B cell (primary cell): ENCODE results near the gene SIGLEC7. TPM values are rescaled to one million over a fixed set of nuclear protein-coding genes. Genes with fewer than 3 reads are reported as not detected.

Experiments used
- ATAC-seq: fragments of 200-7000 bp; cut with Tn5 transposase; one replicate; pipeline ENCODE4 v1.10.0; 2021; ENCODE audit warnings: low read depth, mild to moderate bottlenecking, moderate number of reproducible peaks, moderate library complexity
- CTCF ChIA-PET: fragments of 350-600 bp; sonication (Branson Sonifier 250); formaldehyde crosslinking; loops from one replicate; lab custom pipeline; 2021; ENCODE audit warnings: antibody characterized with exemption, inconsistent platforms; lab: Charles Lee
- POLR2A ChIA-PET: fragments of 350-600 bp; sonication (Branson Sonifier 250); formaldehyde crosslinking; loops from one replicate; lab custom pipeline; 2021; ENCODE audit warnings: antibody characterized with exemption; lab: Charles Lee
- DNase-seq: peaks from one replicate; pipeline ENCODE4 v3.0.0; 2013
- H2AFZ ChIP-seq: 2 replicates; pipeline ENCODE4 v1.6.1; 2012; ENCODE audit warnings: mild to moderate bottlenecking, low read depth, low read length; ENCODE audit not compliant: insufficient read depth, poor library complexity, severe bottlenecking
- H3K27ac ChIP-seq, 2 donors: 1 replicate in 1 of 2; 2 replicates in 1 of 2; pipeline ENCODE4 v1.5.1; 2012 to 2013; ENCODE audit warnings: low read length in 2 of 2, mild to moderate bottlenecking in 2 of 2, moderate library complexity in 1 of 2
- H3K27me3 ChIP-seq, 4 experiments: fragments of 200-600 bp in 1 of 4; sonication (generic) in 1 of 4; replicated peaks in 1 of 4; 1 replicate in 2 of 4; 2 replicates in 2 of 4; pipeline versions ENCODE4 v1.6.1 to v1.7.0; 2013 to 2016; ENCODE audit warnings: low read length in 3 of 4, mild to moderate bottlenecking in 2 of 4, mixed read lengths in 1 of 4, moderate library complexity in 1 of 4; ENCODE audit not compliant: insufficient read depth in 4 of 4, control insufficient read depth in 3 of 4; ENCODE audit errors: control extremely low read depth in 1 of 4
- H3K36me3 ChIP-seq, 2 experiments: replicated peaks in 1 of 2; 1 replicate in 1 of 2; 2 replicates in 1 of 2; pipeline versions ENCODE4 v1.6.1 to v1.7.1; 2013; ENCODE audit warnings: low read length in 1 of 2; ENCODE audit not compliant: insufficient read depth in 2 of 2, control insufficient read depth in 1 of 2; ENCODE audit errors: control extremely low read depth in 1 of 2, extremely low read depth in 1 of 2
- H3K4me1 ChIP-seq, 2 donors: fragments of 200-600 bp in 1 of 2; sonication (generic) in 1 of 2; 1 replicate in 1 of 2; 2 replicates in 1 of 2; pipeline versions ENCODE4 v1.5.1 to v1.6.1; 2013 to 2017; ENCODE audit warnings: low read length in 2 of 2; ENCODE audit not compliant: control insufficient read depth in 2 of 2, insufficient read depth in 2 of 2
- H3K4me2 ChIP-seq: replicated peaks from 2 replicates; pipeline ENCODE3; 2012; ENCODE audit warnings: mild to moderate bottlenecking, low read depth, low read length; ENCODE audit not compliant: poor library complexity, severe bottlenecking
- H3K4me3 ChIP-seq, 5 experiments: fragments of 200-600 bp in 1 of 5; sonication (generic) in 1 of 5; 1 replicate in 3 of 5; 2 replicates in 2 of 5; pipeline versions ENCODE4 v1.5.1 to v1.7.0; 2011 to 2016; ENCODE audit warnings: low read length in 4 of 5, mild to moderate bottlenecking in 4 of 5, low read depth in 2 of 5, control low read depth in 1 of 5, moderate library complexity in 1 of 5; ENCODE audit not compliant: insufficient read depth in 1 of 5; ENCODE audit errors: control extremely low read depth in 1 of 5, extremely low read depth in 1 of 5
- H3K79me2 ChIP-seq: fragments of 200-600 bp; sonication (generic); one replicate; pipeline ENCODE4 v1.6.0; 2016; ENCODE audit warnings: low read length; ENCODE audit not compliant: control insufficient read depth, insufficient read depth
- H3K9ac ChIP-seq: fragments of 200-600 bp; sonication (generic); 2 replicates; pipeline ENCODE4 v1.6.1; 2017; ENCODE audit warnings: mild to moderate bottlenecking, low read length, moderate library complexity
- H3K9me3 ChIP-seq, 3 donors: one replicate each; pipeline versions ENCODE4 v1.6.1 to v1.7.1; 2013; ENCODE audit warnings: low read length in 2 of 3; ENCODE audit not compliant: control insufficient read depth in 2 of 3, insufficient read depth in 1 of 3; ENCODE audit errors: control extremely low read depth in 1 of 3
- H4K20me1 ChIP-seq: 2 replicates; pipeline ENCODE4 v1.6.0; 2012; ENCODE audit warnings: mild to moderate bottlenecking, low read length; ENCODE audit not compliant: insufficient read depth, control insufficient read depth, poor library complexity, severe bottlenecking
- H3K27ac Mint-ChIP-seq: one replicate; pipeline ENCODE4 v1.8.0; 2021; ENCODE audit warnings: mixed read lengths
- H3K27me3 Mint-ChIP-seq: one replicate; pipeline ENCODE4 v1.8.0; 2021; ENCODE audit warnings: mixed read lengths
- H3K4me1 Mint-ChIP-seq: one replicate; pipeline ENCODE4 v1.8.0; 2021; ENCODE audit warnings: mixed read lengths
- H3K4me3 Mint-ChIP-seq: one replicate; pipeline ENCODE4 v1.8.0; 2021; ENCODE audit warnings: mixed read lengths
- H3K9me3 Mint-ChIP-seq: one replicate; pipeline ENCODE4 v1.8.0; 2022; ENCODE audit warnings: mixed read lengths; ENCODE audit not compliant: insufficient read depth
- EZH2 ChIP-seq: IDR thresholded peaks from 2 replicates; pipeline ENCODE4 v1.6.1; 2012; ENCODE audit warnings: borderline replicate concordance, low read depth, mild to moderate bottlenecking, moderate library complexity, low read length; ENCODE audit not compliant: insufficient read depth, poor library complexity, severe bottlenecking
- WGBS: methylation state at CpG from one replicate; pipeline ENCODE4 v1.1.5; 2013; ENCODE audit warnings: missing lambda C conversion rate; ENCODE audit not compliant: insufficient coverage; 5-methylcytosine and 5-hydroxymethylcytosine counted together
- intact Hi-C: fragments of 100-400 bp; cut with micrococcal nuclease; formaldehyde crosslinking; loops from one replicate; pipeline ENCODE4 v1.10.0; 2022
- polyA plus RNA-seq: library from polyadenylated mRNA; depleted of rRNA; stranded (reverse); fragments of >200 nt; gene quantifications from 2 replicates; pipeline ENCODE4 v1.2.3, GENCODE V29; 2012
- total RNA-seq, 2 donors: library from RNA; stranded (reverse); fragments of 120-200 nt in 1 of 2; gene quantifications; 1 replicate in 1 of 2; 2 replicates in 1 of 2; pipeline versions ENCODE4 v1.2.3 to v1.2.4, GENCODE V29; 2013 to 2022
- TF ChIP-seq, protein P1 (sequence below): fragments of 200-600 bp; IDR thresholded peaks from one replicate; pipeline ENCODE4 v1.8.0; 2022; ENCODE audit warnings: antibody characterized with exemption, mild to moderate bottlenecking

Gene SIGLEC7
- total and polyA plus RNA-seq, 2 donors (not counting 1 experiment from before 2014, with no cell fraction given), result 0.52 TPM; not detected in 1

DNA sequence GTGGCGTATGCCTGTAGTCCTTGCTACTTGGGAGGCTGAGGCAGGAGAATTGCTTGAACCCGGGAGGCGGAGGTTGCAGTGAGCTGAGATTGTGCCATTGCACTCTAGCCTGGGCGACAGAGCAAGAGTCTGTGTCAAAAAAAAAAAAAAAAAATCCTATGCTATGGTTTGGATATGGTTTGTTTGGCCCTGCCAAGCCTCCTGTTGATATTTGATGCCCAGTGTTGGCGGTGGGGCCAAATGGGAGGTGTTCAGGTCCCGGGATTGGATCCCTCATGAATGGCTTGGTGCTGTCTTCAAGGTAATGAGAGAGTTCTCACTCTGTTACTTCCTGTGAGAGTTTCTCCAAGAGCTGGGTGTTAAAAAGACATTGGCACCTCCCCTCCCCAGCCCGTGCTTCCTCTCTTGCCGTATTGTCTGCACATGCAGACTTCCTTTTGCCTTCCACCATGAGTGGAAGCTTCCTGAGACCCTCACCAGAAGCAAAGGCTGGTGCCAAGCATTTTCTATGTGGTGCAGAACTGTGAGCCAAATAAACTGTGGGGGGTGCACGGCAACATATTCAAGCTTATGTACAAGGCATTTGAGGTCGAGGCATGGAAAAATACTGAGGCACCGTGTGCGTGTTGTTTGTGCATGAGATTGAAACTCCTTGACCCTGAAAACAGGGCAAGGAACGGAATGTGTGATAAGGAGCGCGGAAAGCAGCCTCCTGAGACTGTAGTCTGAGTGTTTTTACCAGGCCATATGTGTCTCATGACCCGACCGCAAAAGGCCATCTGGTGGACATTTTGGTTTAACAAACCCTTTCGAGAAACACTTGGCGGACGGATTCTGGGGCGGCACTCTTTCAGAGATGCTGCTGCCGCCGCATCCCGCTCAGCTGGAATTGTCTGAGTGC is 10.1 kb upstream of the SIGLEC7 start:
- WGBS, result 44% methylated on average over 20 of the region's 24 CpGs
- peaks cover 0 to 4% of the 10 kb centered on the region in 2 donors for H3K4me1 ChIP-seq
- no peaks in the 10 kb centered on the region for H3K79me2 ChIP-seq
- no peaks in the 10 kb centered on the region for H4K20me1 ChIP-seq
- ATAC-seq, result no peak
- peaks cover 3% of the 10 kb centered on the region for H3K4me1 Mint-ChIP-seq
- peaks cover 0 to 6% (median 0%) of the 10 kb centered on the region in 3 donors for H3K9me3 ChIP-seq
- CTCF ChIA-PET, result no interaction called here
- intact Hi-C loops, result no loop called here
- no peak overlapping the region for H3K27ac Mint-ChIP-seq
- H3K4me3 Mint-ChIP-seq, result no peak overlapping the region
- H3K27me3 Mint-ChIP-seq, result peaks cover 52% of the 10 kb centered on the region
- H3K4me3 ChIP-seq, result no peak overlapping the region
- no peaks in the 10 kb centered on the region for H3K9me3 Mint-ChIP-seq
- H3K9ac ChIP-seq, result peak overlapping the region; percentile 4
- peak overlapping the region; percentile 22 for H2AFZ ChIP-seq
- TF ChIP-seq EZH2, result no peak
- TF ChIP-seq, protein P1, sequence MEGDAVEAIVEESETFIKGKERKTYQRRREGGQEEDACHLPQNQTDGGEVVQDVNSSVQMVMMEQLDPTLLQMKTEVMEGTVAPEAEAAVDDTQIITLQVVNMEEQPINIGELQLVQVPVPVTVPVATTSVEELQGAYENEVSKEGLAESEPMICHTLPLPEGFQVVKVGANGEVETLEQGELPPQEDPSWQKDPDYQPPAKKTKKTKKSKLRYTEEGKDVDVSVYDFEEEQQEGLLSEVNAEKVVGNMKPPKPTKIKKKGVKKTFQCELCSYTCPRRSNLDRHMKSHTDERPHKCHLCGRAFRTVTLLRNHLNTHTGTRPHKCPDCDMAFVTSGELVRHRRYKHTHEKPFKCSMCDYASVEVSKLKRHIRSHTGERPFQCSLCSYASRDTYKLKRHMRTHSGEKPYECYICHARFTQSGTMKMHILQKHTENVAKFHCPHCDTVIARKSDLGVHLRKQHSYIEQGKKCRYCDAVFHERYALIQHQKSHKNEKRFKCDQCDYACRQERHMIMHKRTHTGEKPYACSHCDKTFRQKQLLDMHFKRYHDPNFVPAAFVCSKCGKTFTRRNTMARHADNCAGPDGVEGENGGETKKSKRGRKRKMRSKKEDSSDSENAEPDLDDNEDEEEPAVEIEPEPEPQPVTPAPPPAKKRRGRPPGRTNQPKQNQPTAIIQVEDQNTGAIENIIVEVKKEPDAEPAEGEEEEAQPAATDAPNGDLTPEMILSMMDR, result no peak
- no peak overlapping the region for H3K27ac ChIP-seq
- H3K4me2 ChIP-seq, result peak overlapping the region; percentile 8
- POLR2A ChIA-PET, result no interaction called here
- H3K27me3 ChIP-seq, result peaks cover 0 to 26% (median 4%) of the 10 kb centered on the region in 4 experiments
- no peaks in the 10 kb centered on the region for H3K36me3 ChIP-seq
- no peak for DNase-seq

- no peak overlapping the region for H3K4me2 ChIP-seq
- H3K9ac ChIP-seq, result no peak overlapping the region
- Mint-ChIP-seq H3K27me3 (peaks cover 57% of the 10 kb centered on the region), H3K4me1 (peaks cover 18% of the 10 kb centered on the region), H3K4me3 (no peak overlapping the region), H3K9me3 (no peaks in the 10 kb centered on the region), H3K27ac (no peak overlapping the region)
- H2AFZ ChIP-seq, result no peak overlapping the region
- no peaks in the 10 kb centered on the region for H3K36me3 ChIP-seq
- H3K27me3 ChIP-seq, result peaks cover 0 to 42% (median 8%) of the 10 kb centered on the region in 4 experiments
- intact Hi-C loops, result no loop called here
- POLR2A ChIA-PET, result no interaction called here
- peaks cover 0 to 11% (median 0%) of the 10 kb centered on the region in 3 donors for H3K9me3 ChIP-seq
- WGBS, result 80% methylated on average over 1 of the region's 5 CpGs
- H3K4me1 ChIP-seq, result peaks cover 4 to 19% of the 10 kb centered on the region in 2 donors
- H3K79me2 ChIP-seq, result no peaks in the 10 kb centered on the region
- ATAC-seq (no peak), DNase-seq (no peak)
- TF ChIP-seq EZH2, result no peak
- TF ChIP-seq, protein P1, result no peak
- H4K20me1 ChIP-seq, result no peaks in the 10 kb centered on the region
- H3K4me3 ChIP-seq, result no peak overlapping the region
- CTCF ChIA-PET, result interaction anchor here (1.2 kb wide), 1 partner anchor 22 kb away, joined by 3 read pairs; no protein-coding TSS in a partner anchor
- no peak overlapping the region for H3K27ac ChIP-seq
These were observed 7.1 kb upstream of the SIGLEC7 start for GRCh38 chr19:51135004-51135403.
